GM21723 (cell line): ENCODE data around the gene ALX4.

Experiments used
- ATAC-seq: cut with Tn5 transposase; IDR thresholded peaks from one replicate; pipeline ENCODE4 v1.9.1; 2021; ENCODE audit warnings: mild to moderate bottlenecking, moderate library complexity; ENCODE audit not compliant: unreplicated experiment

The ALX4 gene

DNA sequence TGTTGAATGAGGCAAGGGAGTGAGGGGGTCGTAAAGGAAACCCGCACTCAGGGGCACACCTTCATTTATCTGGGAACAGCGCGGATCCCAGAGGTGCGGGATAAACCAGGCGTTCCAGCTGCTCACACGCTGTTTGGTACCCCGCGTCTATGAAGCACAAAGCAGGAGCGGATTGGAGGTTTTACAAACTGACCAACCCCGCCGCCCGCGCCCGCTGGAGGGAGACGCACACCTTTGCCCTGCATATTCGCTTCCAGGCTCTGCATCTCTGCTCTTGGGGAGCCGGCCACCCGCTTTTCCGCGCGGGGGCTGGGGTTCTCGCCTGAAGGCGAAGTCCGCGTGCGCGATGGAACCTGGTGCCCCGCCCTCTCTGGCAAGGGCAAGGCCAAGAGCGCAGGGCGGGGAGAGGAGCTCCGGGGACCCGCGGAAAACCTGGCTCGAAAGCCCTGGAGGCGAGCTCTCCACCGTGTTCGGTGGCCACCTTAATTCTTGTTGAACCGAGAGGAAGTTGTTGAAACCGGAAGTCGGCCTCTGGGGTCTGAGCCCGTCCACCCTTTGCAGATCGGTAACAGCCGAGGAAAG, 6.8 kb upstream of the ALX4 start:
- ATAC-seq: no peak

GRCh38 chr11:44315947-44316658, 6.2 kb upstream of the ALX4 start:
- ATAC-seq: no peak

GRCh38 chr11:44314733-44315132, 4.8 kb upstream of the ALX4 start:
- ATAC-seq: no peak

- ATAC-seq: no peak
Observed at GRCh38 chr11:44313761-44314489, 4.0 kb upstream of the ALX4 start.

DNA sequence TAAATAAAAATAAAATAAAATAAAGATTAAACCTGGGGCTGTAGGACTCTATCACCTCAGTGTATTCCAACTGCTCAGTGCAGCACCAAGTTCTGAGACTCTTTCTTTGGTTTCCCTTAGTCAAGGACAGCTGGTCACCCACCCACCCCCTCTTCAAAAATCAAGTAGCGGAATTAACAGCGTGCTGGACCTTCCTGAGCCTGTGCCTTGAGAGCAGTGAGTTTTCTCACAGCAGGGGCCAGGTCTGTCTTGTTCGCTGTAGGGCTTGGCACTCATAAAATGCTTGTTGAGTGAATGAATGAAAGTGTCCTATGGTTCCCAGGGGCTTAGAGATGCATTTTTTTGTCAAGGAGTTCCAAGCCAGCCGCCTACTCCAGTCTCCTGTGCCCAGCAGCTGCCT, 2.9 kb upstream of the ALX4 start:
- ATAC-seq: no peak

GRCh38 chr11:44311339-44312261, 1.7 kb upstream of the ALX4 start:
- ATAC-seq: no peak

GRCh38 chr11:44310463-44311272, 729 bp upstream of the ALX4 start:
- no peak for ATAC-seq

DNA sequence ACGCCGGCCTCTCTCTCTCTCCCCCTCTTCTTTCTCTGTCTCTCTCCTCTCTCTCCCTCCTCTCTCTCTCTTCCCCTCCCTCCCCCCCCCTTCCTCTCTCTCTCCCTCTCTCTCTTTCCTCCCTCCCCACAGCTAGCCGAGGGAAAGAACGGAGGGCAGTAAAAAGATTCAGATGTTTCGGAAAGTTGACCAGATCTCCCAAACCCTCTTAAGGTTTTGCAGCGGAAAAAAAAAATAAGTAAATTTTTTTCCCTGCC, 195 bp upstream of the ALX4 start:
- no peak for ATAC-seq

DNA sequence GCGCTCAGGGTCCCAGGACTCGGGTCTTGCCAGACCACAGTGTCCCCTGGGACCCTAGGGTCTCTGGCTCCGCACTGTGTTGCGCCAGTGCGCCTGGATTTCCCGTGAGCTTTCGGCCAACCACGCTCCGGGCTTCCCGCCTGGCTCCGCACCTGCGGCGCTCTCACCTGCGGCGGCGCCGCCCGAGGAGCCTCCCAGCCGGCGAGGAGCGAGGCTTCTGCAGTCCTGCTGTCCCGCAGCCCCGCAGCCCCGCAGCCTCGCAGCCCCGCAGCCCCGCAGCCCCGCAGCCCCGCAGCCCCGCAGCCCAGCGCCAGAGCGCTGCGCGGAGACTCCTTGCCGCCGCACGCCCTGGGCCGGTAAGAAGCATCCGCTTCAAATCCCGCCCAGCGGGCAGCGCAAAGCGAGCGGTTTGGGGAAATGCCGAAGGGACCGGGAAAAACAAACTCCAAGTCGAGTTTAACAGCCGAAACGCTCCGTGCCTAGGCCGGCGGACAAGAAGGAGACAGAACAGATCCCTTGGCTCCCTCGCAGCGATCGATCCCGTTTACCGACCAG, 939 bp downstream of the ALX4 start:
- ATAC-seq: no peak

DNA sequence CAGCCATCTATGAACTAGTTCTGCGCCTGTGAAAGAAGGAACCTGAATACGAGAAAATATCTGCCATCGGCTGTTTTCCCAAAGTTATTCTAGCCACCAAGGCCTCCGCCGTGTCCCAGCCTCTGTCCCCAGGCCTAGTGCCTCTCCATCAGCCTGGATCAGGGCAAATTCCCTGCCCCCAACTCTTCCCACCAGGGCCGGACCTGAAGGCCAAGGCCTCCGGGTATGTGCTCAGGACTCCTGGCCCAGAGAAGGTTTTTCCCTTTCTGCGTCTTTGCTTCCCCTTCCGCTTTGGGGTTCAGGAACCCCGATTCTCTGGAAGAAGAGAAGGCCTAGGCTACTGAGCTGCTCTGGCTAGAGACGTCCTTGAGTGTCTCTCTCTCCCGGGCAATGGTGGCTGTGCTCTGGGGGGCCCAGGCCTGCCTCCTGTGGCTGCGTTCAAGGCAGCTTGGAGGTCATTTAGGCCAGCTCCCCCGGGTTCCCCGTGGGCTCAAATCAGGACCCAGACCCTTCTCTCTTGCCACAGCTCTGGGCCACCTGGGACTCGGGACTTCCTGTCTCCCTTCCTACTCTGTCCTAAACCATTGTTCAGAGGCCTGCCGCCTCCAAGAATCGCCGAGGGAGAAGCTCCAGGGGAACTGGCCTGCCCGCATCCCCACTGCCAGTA, 1.6 kb downstream of the ALX4 start:
- no peak for ATAC-seq

DNA sequence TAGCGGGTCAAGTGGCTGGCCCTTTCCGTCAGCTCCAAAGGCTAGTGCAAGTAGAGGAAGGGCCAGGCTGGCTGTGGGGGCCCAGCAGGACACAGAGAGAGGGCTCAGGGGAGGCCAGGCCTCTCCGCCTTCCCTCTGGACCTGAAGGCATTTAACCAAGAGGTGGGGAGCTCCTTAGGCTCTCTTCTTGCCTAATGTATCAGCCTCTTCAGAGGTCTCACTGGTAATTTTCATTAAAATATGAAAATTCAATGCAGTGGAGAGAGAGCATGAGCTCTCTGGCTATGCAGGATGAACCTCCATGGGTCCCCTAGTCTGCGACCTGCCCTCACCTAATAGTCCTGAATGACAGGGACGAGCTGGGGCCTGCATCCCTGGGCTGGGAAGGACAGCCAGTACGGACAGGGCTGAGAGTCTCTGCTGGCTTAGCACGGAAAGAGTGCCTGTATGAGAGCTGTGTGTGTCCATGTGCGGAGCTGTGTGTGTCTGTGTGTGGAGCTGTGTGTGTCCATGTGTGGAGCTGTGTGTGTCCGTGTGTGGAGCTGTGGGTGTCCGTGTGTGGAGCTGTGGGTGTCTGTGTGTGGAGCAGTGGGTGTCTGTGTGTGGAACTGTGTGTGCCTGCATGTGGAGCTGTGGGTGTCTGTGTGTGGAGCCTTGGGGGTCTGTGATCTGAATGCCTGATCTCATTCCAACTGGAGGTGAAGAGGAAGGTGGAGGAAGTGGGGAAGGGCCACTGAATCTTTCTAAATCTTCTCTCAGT, 2.4 kb downstream of the ALX4 start:
- no peak for ATAC-seq

DNA sequence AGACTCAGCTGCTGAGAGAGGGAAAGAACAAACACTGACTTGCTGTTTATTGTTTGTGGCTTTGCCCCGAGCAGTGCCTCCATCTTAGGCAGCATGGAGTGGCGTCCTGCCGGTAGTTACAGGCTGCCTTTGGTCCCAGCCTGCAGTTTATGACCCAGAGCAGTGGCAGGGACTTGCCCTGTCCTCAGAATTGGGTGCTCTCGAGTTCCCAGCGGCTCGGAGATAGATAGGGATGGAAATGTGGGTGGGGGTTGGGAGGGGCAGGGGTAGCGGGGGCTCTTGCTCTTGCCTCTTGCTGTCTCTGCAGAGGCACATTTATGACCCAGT, 3.1 kb downstream of the ALX4 start:
- no peak for ATAC-seq

GRCh38 chr11:44306052-44306917, 3.7 kb downstream of the ALX4 start:
- no peak for ATAC-seq

- no peak for ATAC-seq
Observed at GRCh38 chr11:44305470-44306051, 4.4 kb downstream of the ALX4 start.

- no peak for ATAC-seq
Observed at GRCh38 chr11:44305026-44305469, 4.9 kb downstream of the ALX4 start.

GRCh38 chr11:44304091-44305025, 5.6 kb downstream of the ALX4 start:
- no peak for ATAC-seq
